HG03520 (cell line): ENCODE data around the gene OR10R2.
"Not testable (repeated sequence)": the region's sequence is repeated elsewhere in the genome, so short reads cannot be mapped to it uniquely, and the experiment has no call there.

ENCODE experiments used
- ATAC-seq: cut with Tn5 transposase; IDR thresholded peaks from one replicate; pipeline ENCODE4 v1.9.1; 2021; ENCODE audit warnings: mild to moderate bottlenecking, moderate library complexity; ENCODE audit not compliant: unreplicated experiment

The OR10R2 gene

GRCh38 chr1:158471920-158472319 lies at the start of gene OR10R2:
Gene OR10R2 (plus strand): TSS chr1:158472220. CDS start chr1:158472326, 106 bp downstream.
- no peak for ATAC-seq

- ATAC-seq, result no peak
These were observed 47.0 kb upstream of the OR10R2 start for GRCh38 chr1:158425027-158425426.

- ATAC-seq, result no peak
These were observed 45.9 kb upstream of the OR10R2 start, which contains the start of gene OR10K2 for GRCh38 chr1:158426137-158426536. Gene OR10K2 (minus strand): TSS chr1:158426237. CDS start chr1:158420866, 5,371 bp downstream.

- ATAC-seq, result not testable (repeated sequence)
These were observed 41.9 kb upstream of the OR10R2 start for GRCh38 chr1:158430163-158430562.

- no peak for ATAC-seq
These were observed 37.3 kb upstream of the OR10R2 start for GRCh38 chr1:158434741-158435140.

GRCh38 chr1:158445376-158445775 lies 26.6 kb upstream of the OR10R2 start:
- no peak for ATAC-seq

- no peak for ATAC-seq
These were observed 17.5 kb upstream of the OR10R2 start for GRCh38 chr1:158454537-158454936.

- ATAC-seq, result no peak
These were observed 14.8 kb upstream of the OR10R2 start for GRCh38 chr1:158457246-158457645.

GRCh38 chr1:158458263-158458662 lies 13.8 kb upstream of the OR10R2 start:
- ATAC-seq, result no peak

- no peak for ATAC-seq
These were observed 10.5 kb upstream of the OR10R2 start, which contains the start of gene OR10K1 for GRCh38 chr1:158461534-158461933. Gene OR10K1 (plus strand): TSS chr1:158461834. CDS start chr1:158465562, 3,728 bp downstream.

GRCh38 chr1:158485455-158485854 lies 13.4 kb downstream of the OR10R2 start:
- ATAC-seq, result no peak

- ATAC-seq, result no peak
These were observed 19.3 kb downstream of the OR10R2 start for GRCh38 chr1:158491316-158491715.

- no peak for ATAC-seq
These were observed 21.0 kb downstream of the OR10R2 start for GRCh38 chr1:158493054-158493453.

- ATAC-seq, result no peak
These were observed 22.8 kb downstream of the OR10R2 start for GRCh38 chr1:158494796-158495195.

GRCh38 chr1:158496374-158496773 lies 24.4 kb downstream of the OR10R2 start:
- ATAC-seq, result no peak

GRCh38 chr1:158506369-158506987 lies 34.5 kb downstream of the OR10R2 start:
- no peak for ATAC-seq

GRCh38 chr1:158507511-158507910 lies 35.5 kb downstream of the OR10R2 start:
- ATAC-seq, result no peak

- ATAC-seq, result no peak
These were observed 37.6 kb downstream of the OR10R2 start for GRCh38 chr1:158509471-158510156.

GRCh38 chr1:158516966-158517365 lies 44.9 kb downstream of the OR10R2 start:
- ATAC-seq, result no peak

- no peak for ATAC-seq
These were observed 48.0 kb downstream of the OR10R2 start for GRCh38 chr1:158520021-158520420.

GRCh38 chr1:158520955-158521665 lies 49.1 kb downstream of the OR10R2 start:
- no peak for ATAC-seq

GRCh38 chr1:158521666-158522058 lies 49.6 kb downstream of the OR10R2 start:
- ATAC-seq, result no peak
